ENCODE results near the gene WNT7B.

The WNT7B gene

DNA sequence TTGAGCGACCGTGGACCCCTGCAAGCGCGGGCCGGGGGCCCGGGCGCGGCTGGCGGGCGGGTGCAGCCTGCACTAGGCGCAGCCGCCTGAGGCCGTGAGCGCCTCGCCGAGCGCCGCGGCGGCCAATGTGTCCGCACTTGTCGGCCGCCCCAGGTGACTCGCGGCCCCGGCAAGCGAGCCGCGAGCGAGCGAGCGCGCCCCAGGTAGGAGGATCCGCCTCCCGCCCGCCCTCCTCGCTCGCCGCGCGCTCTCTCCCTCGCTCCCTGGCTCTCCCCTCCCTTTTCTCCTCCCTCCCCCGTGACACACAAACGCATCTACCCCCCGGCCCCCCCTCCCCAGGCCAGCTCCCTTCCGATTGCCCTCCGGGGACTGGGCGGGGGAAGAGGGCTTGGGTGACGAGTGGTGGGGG, at the start of gene WNT7B:
TSS of gene WNT7B (minus strand) at position 160 of the 409 bp plus-strand sequence. CDS start 408 bp downstream, outside the sequence.
- CTCF ChIA-PET = interaction anchor here (1.2 kb wide), 1 partner anchor 113 kb away, joined by 4 read pairs; no protein-coding TSS in a partner anchor
- H3K27ac Mint-ChIP-seq = no peak within 1 kb of the TSS

DNA sequence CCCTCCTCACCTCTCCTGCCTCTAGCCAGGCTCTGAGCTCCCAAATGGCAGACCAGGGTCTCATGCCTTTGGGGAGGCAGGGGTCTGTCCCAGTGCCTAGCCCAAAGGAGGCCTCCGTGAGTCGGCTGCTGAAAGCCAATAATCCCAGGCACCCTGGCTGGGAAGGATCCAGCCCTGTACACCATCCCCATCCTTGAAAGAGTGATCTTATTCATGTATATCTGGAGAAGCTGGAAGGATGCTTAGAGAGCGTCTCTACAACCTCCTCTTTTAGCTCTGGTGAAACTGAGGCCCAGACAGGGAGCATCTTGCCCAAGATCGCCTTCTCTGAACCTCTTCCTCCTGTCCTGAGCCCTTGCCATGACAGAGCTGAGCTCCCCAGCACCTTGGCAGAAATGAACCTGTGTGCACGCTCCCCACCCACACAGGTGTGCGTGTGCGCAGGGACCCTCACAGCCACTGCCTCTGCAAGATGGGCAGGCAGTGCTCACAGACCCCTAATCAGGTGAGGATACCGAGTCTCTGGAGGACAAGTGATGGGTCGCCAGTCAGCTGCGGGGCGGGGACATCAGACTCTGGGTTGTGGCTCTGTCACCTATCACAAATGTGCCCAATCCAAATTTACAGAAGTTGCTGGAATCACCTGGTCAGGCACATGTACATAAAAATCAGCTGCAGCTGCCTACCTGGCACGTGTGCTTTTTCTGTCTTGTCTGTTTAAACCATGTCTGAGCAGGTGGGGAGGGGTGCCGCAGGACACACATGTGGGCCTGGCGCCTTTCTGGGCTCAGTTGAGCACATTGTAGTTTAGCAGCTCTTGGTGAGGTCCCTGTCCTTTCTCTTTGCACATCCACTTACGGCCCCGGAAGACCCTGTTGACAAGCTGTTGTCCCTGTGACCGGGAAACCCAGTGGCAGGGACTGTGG, 49.3 kb upstream of the WNT7B start:
- H3K27me3 Mint-ChIP-seq = peaks cover 87% of the 10 kb centered on the region
- H3K4me1 Mint-ChIP-seq = peaks cover 8% of the 10 kb centered on the region
- CTCF ChIA-PET = interaction anchor here (0.8 to 2.5 kb wide), 5 partner anchors 8 to 20 kb away, joined by 3 to 7 read pairs (median 5); no protein-coding TSS in a partner anchor
- no peaks in the 10 kb centered on the region for H3K36me3 Mint-ChIP-seq
- no peaks in the 10 kb centered on the region for H3K9me3 Mint-ChIP-seq
- H3K4me3 Mint-ChIP-seq = no peak overlapping the region
- DNase-seq = peak; percentile 20
- no peak overlapping the region for H3K27ac Mint-ChIP-seq

More for the DNA sequence above, at the start of gene WNT7B:
- peaks cover 43% of the 10 kb centered on the region for H3K27me3 Mint-ChIP-seq
- no peak for DNase-seq
- no peaks in the 10 kb centered on the region for H3K36me3 Mint-ChIP-seq
- peaks cover 13% of the 10 kb centered on the region for H3K4me1 Mint-ChIP-seq
- peak within 1 kb of the TSS; percentile 32 for H3K4me3 Mint-ChIP-seq
- no peaks in the 10 kb centered on the region for H3K9me3 Mint-ChIP-seq

DNA sequence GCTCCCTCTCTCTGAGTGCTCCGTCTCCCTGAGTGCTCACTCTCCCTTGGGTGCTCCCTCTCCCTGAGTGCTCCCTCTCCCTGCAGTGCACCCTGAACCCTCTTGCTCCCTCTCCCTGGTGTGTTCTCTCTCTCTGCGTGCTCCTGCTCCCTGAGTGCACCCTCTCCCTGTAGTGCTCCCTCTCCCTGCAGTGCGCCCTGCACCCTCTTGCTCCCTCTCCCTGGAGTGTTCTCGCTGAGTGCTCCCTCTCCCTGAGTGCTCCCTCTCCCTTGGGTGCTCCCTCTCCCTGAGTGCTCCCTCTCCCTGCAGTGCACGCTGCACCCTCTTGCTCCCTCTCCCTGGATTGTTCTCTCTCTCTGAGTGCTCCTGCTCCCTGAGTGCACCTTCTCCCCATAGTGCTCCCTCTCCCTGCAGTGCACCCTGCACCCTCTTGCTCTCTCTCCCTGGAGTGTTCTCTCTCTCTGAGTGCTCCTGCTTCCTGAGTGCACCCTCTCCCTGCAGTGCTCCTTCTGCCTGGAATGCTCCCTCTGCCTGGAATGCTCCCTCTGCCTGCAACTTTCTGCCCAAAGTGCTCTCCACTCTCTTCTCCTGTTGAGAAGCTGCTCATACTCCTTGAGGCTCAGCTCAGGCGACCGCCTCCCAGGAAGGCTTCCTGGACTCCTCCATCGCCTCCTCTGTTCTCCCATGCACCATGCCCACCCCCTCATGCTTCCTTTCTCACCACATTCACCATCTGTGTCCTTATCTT, 48.4 kb upstream of the WNT7B start:
- CTCF ChIA-PET = interaction anchor here (0.9 to 1.2 kb wide), 3 partner anchors 11 to 19 kb away, joined by 3 to 6 read pairs (median 3); no protein-coding TSS in a partner anchor
- Mint-ChIP-seq H3K27me3 (peaks cover 88% of the 10 kb centered on the region), H3K4me1 (peaks cover 8% of the 10 kb centered on the region), H3K27ac (no peak overlapping the region), H3K36me3 (no peaks in the 10 kb centered on the region), H3K4me3 (no peak overlapping the region), H3K9me3 (no peaks in the 10 kb centered on the region)
- peak; percentile 17 for DNase-seq

DNA sequence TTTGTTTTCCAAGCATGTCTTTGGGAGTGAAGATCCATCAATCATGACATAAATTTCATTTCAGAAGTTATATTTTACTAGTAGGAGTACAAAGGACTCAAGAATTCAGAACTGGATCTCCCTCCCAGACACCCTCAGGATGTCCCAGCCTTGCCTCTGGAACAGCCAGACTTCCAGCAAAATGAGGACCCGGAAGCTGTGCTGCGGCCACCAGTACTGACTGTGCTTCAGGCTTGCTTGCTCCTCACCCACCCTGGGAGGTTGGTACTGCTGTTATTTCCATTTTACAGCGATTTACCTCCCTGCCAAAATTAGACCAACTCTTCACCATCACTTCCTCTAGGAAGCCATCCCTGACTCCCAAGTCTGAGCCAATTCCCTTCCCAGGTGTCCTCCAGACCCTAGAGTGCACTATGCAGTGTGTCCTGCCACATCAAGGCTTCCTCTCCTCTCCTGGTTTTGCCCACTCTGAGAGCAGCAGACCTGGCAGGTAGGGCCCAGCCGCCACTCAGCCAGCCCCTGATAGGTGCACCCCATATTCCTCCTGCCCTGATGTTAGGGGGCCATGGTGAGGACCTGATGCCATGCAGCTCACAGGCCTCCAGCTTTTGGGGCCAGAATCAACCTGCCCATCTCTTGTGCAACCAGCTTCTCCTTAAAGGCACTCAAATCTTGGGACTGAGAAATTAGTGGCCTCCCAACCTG, 47.3 kb upstream of the WNT7B start:
- CTCF ChIA-PET = interaction anchor here (0.9 kb wide), 1 partner anchor 18 kb away, joined by 3 read pairs; no protein-coding TSS in a partner anchor
- peak; percentile 18 for DNase-seq
- Mint-ChIP-seq H3K36me3 (no peaks in the 10 kb centered on the region), H3K27ac (no peak overlapping the region), H3K27me3 (peaks cover 80% of the 10 kb centered on the region), H3K9me3 (no peaks in the 10 kb centered on the region), H3K4me3 (no peak overlapping the region), H3K4me1 (peaks cover 8% of the 10 kb centered on the region)

DNA sequence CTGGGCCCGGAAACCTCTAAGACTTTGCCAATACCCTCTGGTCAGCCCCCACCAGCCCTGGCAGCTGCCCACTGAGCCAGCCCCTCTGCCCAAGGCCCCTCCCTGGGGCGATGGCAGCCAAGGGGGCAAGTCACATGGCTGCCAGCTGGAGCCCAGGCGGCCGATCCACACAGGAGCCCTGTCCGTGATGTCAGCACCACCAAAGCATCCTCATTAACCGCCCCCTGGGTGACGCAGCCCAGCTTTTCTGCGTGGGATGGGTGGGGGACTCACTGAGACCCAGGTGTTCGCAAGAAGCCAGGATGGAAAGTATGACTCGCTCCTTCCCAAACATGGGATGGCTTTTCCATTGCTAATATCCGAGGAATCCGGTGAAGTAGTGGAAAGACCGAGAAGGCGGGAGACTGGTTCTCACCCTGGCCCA, 46.6 kb upstream of the WNT7B start:
- CTCF ChIA-PET = no interaction called here
- Mint-ChIP-seq H3K27me3 (peaks cover 73% of the 10 kb centered on the region), H3K36me3 (no peaks in the 10 kb centered on the region), H3K4me1 (peaks cover 8% of the 10 kb centered on the region), H3K4me3 (no peak overlapping the region), H3K27ac (no peak overlapping the region), H3K9me3 (no peaks in the 10 kb centered on the region)
- DNase-seq = no peak

DNA sequence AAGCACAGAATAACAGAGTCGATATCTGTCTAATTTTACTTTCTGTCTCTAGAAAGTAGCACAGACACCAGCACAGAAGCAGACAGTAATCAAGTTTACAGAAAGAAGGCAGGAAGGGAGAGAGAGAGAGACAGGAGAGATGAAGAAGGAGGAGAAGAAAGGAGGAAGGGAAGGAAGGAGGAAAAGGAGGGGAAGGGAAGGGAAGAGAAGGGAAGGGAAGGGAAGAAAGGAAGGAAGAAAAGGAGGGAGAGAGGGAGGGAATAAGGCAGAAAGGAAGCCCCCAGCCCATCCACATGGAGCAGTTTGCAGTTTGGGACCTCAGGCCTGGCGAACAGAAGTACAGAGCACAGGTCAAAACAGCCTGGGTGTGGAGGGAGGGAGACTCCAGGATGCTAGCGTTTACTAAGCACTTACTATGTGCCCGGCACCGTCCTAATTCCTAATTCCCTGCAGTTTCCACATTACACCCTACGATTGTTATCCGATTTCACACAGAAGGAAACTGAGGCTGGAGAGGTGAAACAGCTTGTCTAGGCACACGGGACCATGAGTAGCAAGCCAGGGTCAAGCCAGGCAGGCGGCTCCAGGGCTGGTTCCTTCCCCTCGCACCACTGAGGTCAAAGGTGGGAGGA, 46.0 kb upstream of the WNT7B start:
- no peak for DNase-seq
- H3K27ac Mint-ChIP-seq = no peak overlapping the region
- H3K4me3 Mint-ChIP-seq = no peak overlapping the region
- no peaks in the 10 kb centered on the region for H3K9me3 Mint-ChIP-seq
- H3K27me3 Mint-ChIP-seq = peaks cover 70% of the 10 kb centered on the region
- H3K36me3 Mint-ChIP-seq = no peaks in the 10 kb centered on the region
- peaks cover 6% of the 10 kb centered on the region for H3K4me1 Mint-ChIP-seq
- CTCF ChIA-PET = no interaction called here

DNA sequence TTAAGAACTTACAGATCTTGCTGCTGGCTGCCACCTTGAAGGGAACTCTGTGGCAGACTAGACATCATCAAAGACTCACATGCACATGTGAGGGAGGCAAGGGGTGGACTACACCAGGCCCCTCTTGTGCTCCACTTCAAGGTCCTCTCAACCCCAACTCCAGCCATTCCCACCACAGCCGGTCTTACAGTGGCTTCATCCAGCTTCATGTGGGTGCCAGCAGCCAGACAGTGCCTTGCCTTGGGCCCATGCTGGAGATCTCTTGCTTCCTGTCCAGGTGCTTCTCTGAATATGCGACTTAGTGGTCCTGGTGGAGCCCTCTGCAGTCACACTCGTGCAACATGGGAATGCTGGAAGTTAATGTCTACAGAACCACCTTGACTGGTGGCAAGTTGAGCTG, 44.6 kb upstream of the WNT7B start:
- Mint-ChIP-seq H3K27me3 (peaks cover 63% of the 10 kb centered on the region), H3K4me1 (peaks cover under 1% of the 10 kb centered on the region), H3K4me3 (no peak overlapping the region), H3K27ac (no peak overlapping the region), H3K36me3 (no peaks in the 10 kb centered on the region), H3K9me3 (no peaks in the 10 kb centered on the region)
- DNase-seq = peak; percentile 16
- CTCF ChIA-PET = interaction anchor here (1.0 to 2.2 kb wide), 2 partner anchors 15 to 20 kb away, joined by 3 to 8 read pairs; no protein-coding TSS in a partner anchor

DNA sequence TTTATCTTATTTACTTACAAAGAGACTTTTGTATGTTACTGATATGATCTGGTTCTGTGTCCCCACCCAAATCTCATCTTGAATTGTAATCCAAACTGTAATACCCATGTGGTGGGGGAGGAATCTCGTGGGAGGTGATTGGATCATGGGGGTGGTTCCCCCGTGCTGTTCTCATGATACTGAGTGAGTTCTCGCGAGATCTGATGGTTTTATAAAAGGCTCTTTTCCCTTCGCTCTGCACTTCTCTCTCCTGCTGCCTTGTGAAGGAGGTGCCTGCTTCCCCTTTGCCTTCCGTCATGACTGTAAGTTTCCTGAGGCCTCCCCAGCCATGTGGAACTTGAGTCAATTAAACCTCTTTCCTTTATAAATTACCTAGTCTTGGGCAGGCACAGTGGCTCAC, 42.4 kb upstream of the WNT7B start:
- no peak for DNase-seq
- H3K4me1 Mint-ChIP-seq = peaks cover 4% of the 10 kb centered on the region
- CTCF ChIA-PET = interaction anchor here (1.0 to 2.6 kb wide), 5 partner anchors 7 to 98 kb away, joined by 3 to 11 read pairs (median 5); no protein-coding TSS in a partner anchor
- H3K36me3 Mint-ChIP-seq = no peaks in the 10 kb centered on the region
- no peak overlapping the region for H3K27ac Mint-ChIP-seq
- no peak overlapping the region for H3K4me3 Mint-ChIP-seq
- H3K27me3 Mint-ChIP-seq = peaks cover 47% of the 10 kb centered on the region
- H3K9me3 Mint-ChIP-seq = no peaks in the 10 kb centered on the region

DNA sequence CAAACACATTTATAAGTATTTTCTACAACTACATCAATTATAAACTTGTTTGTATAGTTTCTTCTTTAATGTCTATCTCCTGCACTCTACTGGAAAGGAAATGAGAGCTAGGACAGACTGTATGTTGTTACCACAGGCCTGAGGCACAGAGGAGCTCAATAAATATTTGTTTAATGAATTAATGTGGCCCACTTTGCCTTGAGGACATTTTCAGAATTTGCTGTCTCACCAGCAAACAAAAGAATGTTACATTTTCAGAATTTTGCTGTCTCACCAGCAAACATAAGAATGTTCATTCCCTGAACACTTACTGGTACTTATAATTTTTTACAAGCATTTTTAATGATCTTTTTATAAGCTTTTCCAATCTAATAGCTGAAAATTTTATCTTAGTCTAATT, 41.9 kb upstream of the WNT7B start:
- CTCF ChIA-PET = interaction anchor here (0.7 to 2.6 kb wide), 6 partner anchors 8 to 103 kb away, joined by 3 to 11 read pairs (median 5); no protein-coding TSS in a partner anchor
- Mint-ChIP-seq H3K36me3 (no peaks in the 10 kb centered on the region), H3K4me1 (peaks cover 9% of the 10 kb centered on the region), H3K27ac (no peak overlapping the region), H3K4me3 (no peak overlapping the region), H3K27me3 (peaks cover 45% of the 10 kb centered on the region), H3K9me3 (no peaks in the 10 kb centered on the region)
- DNase-seq = no peak

DNA sequence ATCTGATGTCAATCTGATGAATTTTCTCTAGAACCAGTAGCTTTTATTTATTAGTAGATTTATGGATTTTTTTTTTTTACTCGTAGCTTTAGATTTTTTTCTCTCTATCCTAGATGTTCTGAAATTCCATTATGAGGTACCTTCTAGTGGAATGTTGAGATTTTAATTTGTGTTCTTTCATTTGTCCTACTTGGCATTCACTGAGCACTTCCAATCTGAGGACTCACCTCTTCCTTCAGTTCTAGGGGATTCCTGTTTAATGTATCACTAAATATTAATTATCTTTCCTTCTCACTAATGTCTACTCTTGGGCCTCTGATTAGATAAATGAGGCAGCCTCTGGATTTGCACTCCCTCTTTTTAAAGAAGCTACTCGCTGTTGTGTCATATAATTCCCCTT, 40.2 kb upstream of the WNT7B start:
- Mint-ChIP-seq H3K27ac (no peak overlapping the region), H3K27me3 (peaks cover 39% of the 10 kb centered on the region), H3K9me3 (no peaks in the 10 kb centered on the region), H3K4me3 (no peak overlapping the region), H3K4me1 (peaks cover 17% of the 10 kb centered on the region), H3K36me3 (no peaks in the 10 kb centered on the region)
- DNase-seq = no peak
- CTCF ChIA-PET = interaction anchor here (1.9 to 2.6 kb wide), 2 partner anchors 11 to 98 kb away, joined by 5 to 11 read pairs; no protein-coding TSS in a partner anchor

DNA sequence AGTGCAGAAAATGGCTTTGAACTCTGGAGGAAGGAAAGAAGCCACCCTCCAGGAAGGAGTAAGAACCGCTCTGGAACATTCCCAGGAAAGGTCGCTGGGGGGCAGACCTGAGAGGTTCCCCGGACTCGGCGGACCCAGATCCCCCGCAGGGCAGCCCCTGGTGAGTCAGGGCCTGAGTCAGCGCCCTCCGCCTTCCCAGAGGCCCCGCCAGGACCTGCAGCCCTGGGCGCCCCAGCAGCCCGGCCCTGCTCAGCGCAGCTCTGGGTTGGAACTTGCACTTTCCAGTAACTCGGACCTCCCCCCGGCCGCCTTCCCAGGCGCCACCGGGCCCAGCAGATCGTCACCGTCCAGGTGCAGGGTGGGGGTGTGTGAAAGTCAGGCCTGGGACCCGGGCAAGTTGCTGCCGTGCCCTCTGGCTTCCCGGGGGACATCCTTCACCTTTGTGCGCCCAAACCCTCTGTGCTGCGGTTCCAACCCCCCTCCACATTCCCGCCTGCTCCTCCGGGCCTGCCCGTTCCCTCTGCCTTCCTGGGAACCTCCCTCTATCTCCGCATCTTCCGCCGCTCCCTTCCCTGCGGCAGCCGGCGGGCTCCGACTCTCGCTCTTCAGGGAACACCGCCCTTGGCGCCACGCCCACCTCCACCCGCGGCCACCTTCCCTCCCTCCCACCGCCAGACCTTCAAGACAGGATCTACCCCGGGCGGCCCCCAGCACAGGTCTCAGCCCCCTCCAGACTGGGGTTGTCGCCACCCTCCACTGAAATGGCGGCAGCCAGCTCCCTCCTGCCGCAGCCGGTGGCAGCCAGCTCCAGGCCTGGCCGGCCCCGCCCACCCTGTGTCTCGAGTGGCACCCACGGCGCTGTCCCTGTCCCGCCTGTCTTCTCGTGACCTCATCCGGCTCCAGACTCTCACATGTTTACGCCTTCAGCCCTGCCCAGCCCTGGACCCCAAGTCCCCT, 36.8 kb upstream of the WNT7B start:
- H3K4me3 Mint-ChIP-seq = peak overlapping the region; percentile 82
- H3K27me3 Mint-ChIP-seq = peaks cover 28% of the 10 kb centered on the region
- CTCF ChIA-PET = interaction anchor here (0.7 to 11.3 kb wide), 8 partner anchors 12 to 315 kb away, joined by 3 to 257 read pairs (median 3); no protein-coding TSS in a partner anchor
- DNase-seq = peak; percentile 83
- no peaks in the 10 kb centered on the region for H3K36me3 Mint-ChIP-seq
- peaks cover 17% of the 10 kb centered on the region for H3K4me1 Mint-ChIP-seq
- peak overlapping the region; percentile 62 for H3K27ac Mint-ChIP-seq
- H3K9me3 Mint-ChIP-seq = peaks cover 8% of the 10 kb centered on the region

DNA sequence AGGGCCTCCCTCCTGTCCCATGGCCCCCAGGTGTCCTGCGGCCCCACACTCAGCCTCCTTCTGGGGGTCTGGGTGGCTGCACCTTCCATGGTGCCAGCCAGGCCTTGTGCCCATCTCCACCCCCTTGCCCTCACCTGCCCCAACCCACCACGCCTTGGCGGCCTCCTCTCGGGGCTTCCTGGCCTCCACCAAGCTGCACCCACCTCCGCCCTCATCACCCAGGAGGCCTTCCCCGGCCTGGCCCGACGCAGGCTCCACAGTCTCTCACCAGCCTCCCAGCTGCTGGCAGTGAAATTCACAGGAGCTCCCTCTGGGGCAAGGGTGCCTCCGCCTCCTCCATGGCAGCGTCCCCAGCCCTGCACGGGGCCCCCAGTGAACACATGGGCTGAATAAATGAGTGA, 35.9 kb upstream of the WNT7B start:
- no peak for DNase-seq
- H3K9me3 Mint-ChIP-seq = peaks cover 8% of the 10 kb centered on the region
- H3K4me3 Mint-ChIP-seq = peak overlapping the region; percentile 82
- CTCF ChIA-PET = interaction anchor here (0.7 to 11.3 kb wide), 7 partner anchors 17 to 316 kb away, joined by 3 to 257 read pairs (median 3); no protein-coding TSS in a partner anchor
- H3K4me1 Mint-ChIP-seq = peaks cover 17% of the 10 kb centered on the region
- H3K36me3 Mint-ChIP-seq = no peaks in the 10 kb centered on the region
- H3K27ac Mint-ChIP-seq = no peak overlapping the region
- H3K27me3 Mint-ChIP-seq = peaks cover 24% of the 10 kb centered on the region
